ENCODE results near the gene TKFC. TPM values are rescaled to one million over a fixed set of nuclear protein-coding genes. Genes with fewer than 3 reads are reported as not detected.

Gene TKFC
- total and polyA plus RNA-seq, 9 of the 15 experiments (the other 6 are each of a cell fraction or from before 2014, with no cell fraction given): 2.0 to 61.7 (median 28.5) TPM

DNA sequence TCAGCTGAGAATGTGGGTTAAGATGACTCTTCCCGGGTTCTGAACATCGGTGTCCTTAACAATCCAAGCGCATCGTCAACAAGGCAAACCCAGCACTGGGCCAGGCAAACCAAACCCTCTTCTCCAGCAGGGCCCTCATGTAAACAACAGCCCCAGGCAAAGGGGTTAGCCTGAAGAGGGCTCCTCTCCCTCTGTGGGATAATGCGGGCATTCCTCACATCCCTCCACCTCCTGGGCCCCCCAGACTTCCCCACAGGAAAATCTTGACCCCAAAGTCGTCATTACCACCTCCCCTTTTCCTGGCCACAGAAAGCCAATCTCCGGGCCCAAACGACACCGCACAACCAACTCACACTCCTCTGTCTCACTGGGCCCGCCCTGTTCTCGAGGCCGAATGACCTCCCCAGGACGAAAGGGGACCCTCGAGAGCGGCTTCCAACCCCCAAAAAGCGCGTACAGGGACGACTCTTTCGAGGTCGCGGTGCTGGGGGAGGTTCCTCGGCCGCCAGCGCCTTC is 689 bp upstream of the TKFC start (continued):
- TF ChIP-seq REST (IDR thresholded peaks at IDR 0.05; ENCODE audit: borderline replicate concordance): no peak
- TF ChIP-seq REST (CRISPR knock-in tag; IDR thresholded peaks at IDR 0.05; ENCODE audit: low read depth): no peak
- no peak for TF ChIP-seq DDX20 (tag; IDR thresholded peaks at IDR 0.05; ENCODE audit: low read depth)
- TF ChIP-seq, protein P1, sequence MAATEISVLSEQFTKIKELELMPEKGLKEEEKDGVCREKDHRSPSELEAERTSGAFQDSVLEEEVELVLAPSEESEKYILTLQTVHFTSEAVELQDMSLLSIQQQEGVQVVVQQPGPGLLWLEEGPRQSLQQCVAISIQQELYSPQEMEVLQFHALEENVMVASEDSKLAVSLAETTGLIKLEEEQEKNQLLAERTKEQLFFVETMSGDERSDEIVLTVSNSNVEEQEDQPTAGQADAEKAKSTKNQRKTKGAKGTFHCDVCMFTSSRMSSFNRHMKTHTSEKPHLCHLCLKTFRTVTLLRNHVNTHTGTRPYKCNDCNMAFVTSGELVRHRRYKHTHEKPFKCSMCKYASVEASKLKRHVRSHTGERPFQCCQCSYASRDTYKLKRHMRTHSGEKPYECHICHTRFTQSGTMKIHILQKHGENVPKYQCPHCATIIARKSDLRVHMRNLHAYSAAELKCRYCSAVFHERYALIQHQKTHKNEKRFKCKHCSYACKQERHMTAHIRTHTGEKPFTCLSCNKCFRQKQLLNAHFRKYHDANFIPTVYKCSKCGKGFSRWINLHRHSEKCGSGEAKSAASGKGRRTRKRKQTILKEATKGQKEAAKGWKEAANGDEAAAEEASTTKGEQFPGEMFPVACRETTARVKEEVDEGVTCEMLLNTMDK (IDR thresholded peaks at IDR 0.05; ENCODE audit: borderline replicate concordance, insufficient read depth, low read depth, low read length, poor library complexity, severe bottlenecking): peak; percentile 20
- no peak for TF ChIP-seq SNIP1 (IDR thresholded peaks at IDR 0.05; ENCODE audit: low read depth)
- TF ChIP-seq NBN (IDR thresholded peaks at IDR 0.05; ENCODE audit: low read depth): no peak
- TF ChIP-seq SIN3A (IDR thresholded peaks at IDR 0.05; ENCODE audit: borderline replicate concordance in 2 of 2, control insufficient read depth in 1 of 2, low read depth in 2 of 2, low read length in 2 of 2): peak in 1 of 2 experiments; percentile 44; a peak in 2 of 4 replicates
- TF ChIP-seq ZNF431 (CRISPR knock-in tag; IDR thresholded peaks at IDR 0.05): 0 out of 2 replicates have a peak, but pooled peaks have one; percentile 29
- TF ChIP-seq ZFX (CRISPR knock-in tag; IDR thresholded peaks at IDR 0.05): no peak
- TF ChIP-seq KAT8 (IDR thresholded peaks at IDR 0.05; ENCODE audit: low read depth): no peak

Measured in K562 (cell line).